SU-DHL-6 (cell line): ENCODE results near the gene DGKB.

Experiments
- EZH2phosphoT487 ChIP-seq: fragments of 200-600 bp; sonication (generic), shearing (Covaris generic); conservative IDR thresholded peaks from 2 replicates; pipeline ENCODE4 v1.6.1; 2018; ENCODE audit warnings: mild to moderate bottlenecking, antibody characterized with exemption, low read length, moderate library complexity, mixed read lengths
- TF ChIP-seq, protein P1 (sequence below): fragments of 200-600 bp; sonication (generic); IDR thresholded peaks from one replicate; pipeline ENCODE4 v1.5.1; 2017; ENCODE audit warnings: antibody characterized with exemption, mild to moderate bottlenecking, low read length, moderate library complexity; ENCODE audit not compliant: insufficient read depth, poor library complexity, severe bottlenecking

DNA sequence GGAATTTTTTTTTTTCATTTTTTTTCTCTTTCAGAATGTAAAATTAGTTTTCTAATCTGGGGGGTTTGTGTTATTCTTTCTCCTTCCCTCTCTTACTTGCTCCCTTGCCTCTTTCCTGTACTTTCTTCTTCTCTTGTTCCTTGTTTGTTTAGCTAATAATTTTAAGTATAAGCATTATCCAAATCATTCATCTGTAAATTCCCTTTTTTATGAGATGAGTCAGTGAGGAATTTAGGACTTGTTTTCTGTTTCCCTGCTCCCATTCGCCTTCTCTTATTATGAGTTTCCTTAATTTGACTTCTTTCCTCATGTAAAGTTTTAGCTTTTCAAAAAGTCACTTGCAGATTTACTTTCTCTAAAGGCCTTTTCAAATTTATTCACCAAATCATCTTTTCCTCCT, 758.4 kb downstream of the DGKB start:
- TF ChIP-seq, protein P1, sequence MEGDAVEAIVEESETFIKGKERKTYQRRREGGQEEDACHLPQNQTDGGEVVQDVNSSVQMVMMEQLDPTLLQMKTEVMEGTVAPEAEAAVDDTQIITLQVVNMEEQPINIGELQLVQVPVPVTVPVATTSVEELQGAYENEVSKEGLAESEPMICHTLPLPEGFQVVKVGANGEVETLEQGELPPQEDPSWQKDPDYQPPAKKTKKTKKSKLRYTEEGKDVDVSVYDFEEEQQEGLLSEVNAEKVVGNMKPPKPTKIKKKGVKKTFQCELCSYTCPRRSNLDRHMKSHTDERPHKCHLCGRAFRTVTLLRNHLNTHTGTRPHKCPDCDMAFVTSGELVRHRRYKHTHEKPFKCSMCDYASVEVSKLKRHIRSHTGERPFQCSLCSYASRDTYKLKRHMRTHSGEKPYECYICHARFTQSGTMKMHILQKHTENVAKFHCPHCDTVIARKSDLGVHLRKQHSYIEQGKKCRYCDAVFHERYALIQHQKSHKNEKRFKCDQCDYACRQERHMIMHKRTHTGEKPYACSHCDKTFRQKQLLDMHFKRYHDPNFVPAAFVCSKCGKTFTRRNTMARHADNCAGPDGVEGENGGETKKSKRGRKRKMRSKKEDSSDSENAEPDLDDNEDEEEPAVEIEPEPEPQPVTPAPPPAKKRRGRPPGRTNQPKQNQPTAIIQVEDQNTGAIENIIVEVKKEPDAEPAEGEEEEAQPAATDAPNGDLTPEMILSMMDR = no peak
- TF ChIP-seq EZH2phosphoT487 = no peak
